ENCODE data around the gene CHRNB2. TPM values are rescaled to one million over a fixed set of nuclear protein-coding genes. Genes with fewer than 3 reads are reported as not detected.

Gene CHRNB2, protein sequence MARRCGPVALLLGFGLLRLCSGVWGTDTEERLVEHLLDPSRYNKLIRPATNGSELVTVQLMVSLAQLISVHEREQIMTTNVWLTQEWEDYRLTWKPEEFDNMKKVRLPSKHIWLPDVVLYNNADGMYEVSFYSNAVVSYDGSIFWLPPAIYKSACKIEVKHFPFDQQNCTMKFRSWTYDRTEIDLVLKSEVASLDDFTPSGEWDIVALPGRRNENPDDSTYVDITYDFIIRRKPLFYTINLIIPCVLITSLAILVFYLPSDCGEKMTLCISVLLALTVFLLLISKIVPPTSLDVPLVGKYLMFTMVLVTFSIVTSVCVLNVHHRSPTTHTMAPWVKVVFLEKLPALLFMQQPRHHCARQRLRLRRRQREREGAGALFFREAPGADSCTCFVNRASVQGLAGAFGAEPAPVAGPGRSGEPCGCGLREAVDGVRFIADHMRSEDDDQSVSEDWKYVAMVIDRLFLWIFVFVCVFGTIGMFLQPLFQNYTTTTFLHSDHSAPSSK
- total RNA-seq = not detected in 2 replicates

DNA sequence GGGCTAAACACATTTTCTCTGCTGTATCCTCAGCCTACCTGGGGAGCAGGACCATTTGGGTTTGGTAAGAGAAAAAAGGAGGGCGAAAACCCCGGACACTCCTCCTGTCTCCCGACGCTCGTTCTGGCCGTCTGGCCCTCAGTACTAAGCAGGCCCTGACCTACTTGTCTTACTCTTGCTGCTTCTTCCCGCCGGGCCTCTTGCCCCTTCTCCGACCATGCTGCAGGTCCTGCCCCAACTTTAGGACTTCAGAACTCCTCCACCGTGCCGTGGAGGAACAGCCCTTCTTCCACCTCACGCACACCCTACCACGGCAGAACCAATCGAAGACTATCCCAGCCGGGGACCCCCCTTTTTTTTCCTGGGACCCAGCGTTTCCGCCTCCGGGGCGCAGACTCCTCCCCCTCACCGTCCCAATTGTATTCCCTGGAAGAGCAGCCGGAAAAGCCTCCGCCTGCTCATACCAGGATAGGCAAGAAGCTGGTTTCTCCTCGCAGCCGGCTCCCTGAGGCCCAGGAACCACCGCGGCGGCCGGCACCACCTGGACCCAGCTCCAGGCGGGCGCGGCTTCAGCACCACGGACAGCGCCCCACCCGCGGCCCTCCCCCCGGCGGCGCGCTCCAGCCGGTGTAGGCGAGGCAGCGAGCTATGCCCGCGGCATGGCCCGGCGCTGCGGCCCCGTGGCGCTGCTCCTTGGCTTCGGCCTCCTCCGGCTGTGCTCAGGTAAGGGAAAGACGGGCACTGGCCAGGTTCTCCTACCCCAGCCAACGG lies at the start of gene CHRNB2:
Gene CHRNB2 (plus strand): TSS at position 393 of the 771 bp plus-strand sequence. CDS start 267 bp downstream, at position 660.

DNA sequence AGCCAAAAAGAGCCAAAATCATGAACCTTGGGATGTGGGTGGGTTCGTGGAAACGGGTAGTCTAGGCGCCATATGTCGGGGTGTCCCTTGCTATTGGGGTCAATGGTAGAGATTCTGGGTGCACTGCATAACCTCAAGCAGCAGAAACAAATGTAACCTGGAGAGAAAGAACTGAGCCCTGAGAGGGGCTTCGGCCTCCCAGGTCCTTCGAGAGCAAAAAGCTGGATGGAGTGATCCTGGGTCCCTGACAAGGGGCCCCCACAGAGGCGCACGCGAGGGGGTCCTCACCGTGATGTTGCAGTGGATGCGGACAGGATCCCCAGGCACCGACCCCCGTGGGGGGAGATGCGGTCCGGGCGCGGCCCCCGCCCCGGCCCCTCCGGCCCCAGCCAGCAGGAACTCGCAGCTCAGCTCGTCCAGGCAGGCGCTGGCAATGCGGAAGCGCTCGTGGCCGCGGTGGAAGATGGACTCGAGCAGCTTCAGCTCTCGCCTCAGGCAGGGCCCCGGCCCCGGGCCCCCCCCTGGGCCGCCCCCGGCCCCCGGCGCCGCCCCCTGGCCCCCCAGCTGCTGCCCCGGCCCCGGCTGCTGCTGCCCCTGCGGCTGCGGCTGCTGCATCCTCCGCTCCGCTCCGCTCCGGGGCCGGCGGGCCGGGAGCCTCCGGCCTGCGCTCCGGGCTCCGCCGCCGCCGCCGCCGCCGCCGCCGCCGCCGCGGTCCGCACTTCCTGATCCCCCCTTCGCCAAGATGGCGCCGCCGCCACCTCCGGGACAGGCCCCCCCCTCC lies 9.4 kb upstream of the CHRNB2 start, which contains the start of gene UBE2Q1:
Gene UBE2Q1 (minus strand): TSS at position 724 of the 781 bp plus-strand sequence. CDS start 109 bp downstream, at position 615.

DNA sequence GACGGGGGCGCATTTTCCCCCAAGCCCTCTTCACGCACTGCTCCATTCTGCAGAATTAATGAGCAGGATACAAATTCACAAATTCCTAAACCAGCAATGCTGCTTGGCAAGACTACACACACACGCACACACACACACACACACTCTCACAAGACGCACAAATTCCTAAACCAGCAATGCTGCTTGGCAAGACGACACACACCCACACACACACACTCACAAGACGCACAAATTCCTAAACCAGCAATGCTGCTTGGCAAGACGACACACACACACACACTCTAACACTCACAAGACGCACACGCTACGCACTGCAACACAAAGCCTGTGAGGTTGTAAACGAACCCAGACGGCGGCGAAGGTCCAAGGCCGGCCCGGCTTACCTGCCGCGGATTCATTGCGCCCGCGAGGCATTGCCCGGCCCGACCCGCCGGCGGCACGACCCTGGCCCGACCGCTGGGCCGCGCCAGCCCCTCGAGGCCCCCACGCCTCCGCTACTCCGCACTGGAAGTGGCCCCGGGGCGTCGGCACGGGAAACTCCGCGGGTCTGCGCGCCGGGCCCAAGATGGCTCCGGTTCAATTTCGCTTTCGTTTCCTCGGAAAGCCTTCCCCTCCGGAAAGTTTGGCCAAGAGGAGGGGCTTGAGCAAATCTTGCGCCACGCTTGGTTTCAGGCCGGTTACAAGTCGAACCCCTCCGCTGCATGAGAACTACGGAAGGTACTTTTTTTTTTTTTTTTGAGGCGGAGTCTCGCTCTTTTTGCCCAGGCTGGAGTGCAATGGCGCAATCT lies 40.2 kb downstream of the CHRNB2 start, which contains the start of gene ADAR:
Gene ADAR (minus strand): TSS at position 578 of the 788 bp plus-strand sequence. CDS start 180 bp downstream, at position 398.

Other genes with a start within 250 kb of the CHRNB2 start
- not detected in 2 replicates for gene AQP10, start 246.7 kb upstream of the CHRNB2 start, total RNA-seq
- 93.0 and 109 TPM in 2 replicates for gene ATP8B2, start 242.3 kb upstream of the CHRNB2 start, total RNA-seq
- 7.7 and 15.4 TPM in 2 replicates for gene IL6R, start 162.4 kb upstream of the CHRNB2 start, total RNA-seq
- 0.37 and 0.49 TPM in 2 replicates for gene TDRD10, start 65.6 kb upstream of the CHRNB2 start, total RNA-seq
- 0.83 and 1.1 TPM in 2 replicates for gene SHE, start 65.4 kb upstream of the CHRNB2 start, total RNA-seq
- 22.6 and 27.0 TPM in 2 replicates for gene UBE2Q1, start 9.1 kb upstream of the CHRNB2 start, total RNA-seq
- gene ADAR, start 40.4 kb downstream of the CHRNB2 start, total RNA-seq = 76.1 and 84.8 TPM in 2 replicates